Purkinje cell (primary cell): Measurements from ENCODE around the gene STARD3. TPM values are rescaled to one million over a fixed set of nuclear protein-coding genes. Genes with fewer than 3 reads are reported as not detected.

Experiments
- polyA plus RNA-seq: library from polyadenylated mRNA; unstranded; fragments of >200 nt; fragmentation: Nextera tagmentation; gene quantifications from 2 replicates; pipeline ENCODE4 v1.2.1, GENCODE V29; 2014

STARD3 gene
- 0.32 and 1.5 TPM in 2 replicates for polyA plus RNA-seq

DNA sequence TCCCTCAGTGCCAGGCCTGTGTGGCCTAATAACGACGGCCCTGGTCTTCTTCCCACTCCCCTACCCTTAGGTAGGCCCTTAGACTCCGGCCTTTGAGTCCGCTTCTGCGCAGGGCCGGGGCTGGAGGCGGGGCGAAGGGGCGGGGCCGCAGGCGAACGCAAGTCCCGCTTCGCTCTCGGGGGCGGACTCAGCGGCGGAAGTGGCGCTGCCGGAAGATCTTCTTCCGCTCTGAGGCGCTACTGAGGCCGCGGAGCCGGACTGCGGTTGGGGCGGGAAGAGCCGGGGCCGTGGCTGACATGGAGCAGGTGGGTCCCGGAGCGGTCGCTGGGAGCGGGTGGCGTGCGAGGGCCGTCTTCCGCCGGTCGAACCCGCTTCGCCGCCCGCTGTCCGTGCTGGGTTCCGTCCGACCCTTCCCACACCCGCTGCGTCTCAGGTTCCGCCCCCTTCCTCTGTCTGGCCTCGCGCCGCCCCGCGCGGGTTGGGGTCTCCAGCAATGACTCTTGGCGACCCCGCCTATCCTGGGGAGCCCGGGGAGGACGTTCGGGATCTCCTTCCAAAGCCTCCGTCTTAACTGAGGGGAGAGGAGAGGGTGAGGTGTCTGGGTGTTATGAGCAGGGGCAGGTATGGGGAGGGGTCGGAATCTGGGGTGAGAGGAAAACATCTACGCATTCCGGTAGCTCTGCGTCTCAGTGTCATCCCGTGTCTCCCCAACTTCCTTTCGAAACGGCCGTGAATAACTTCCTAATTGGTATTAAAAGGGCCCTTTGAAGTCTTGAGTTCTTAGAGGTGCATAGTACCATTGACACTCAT is at the start of gene STARD3:
STARD3 (plus strand) TSS at position 218 of the 810 bp plus-strand sequence. CDS start 16,388 bp downstream, outside the sequence.

GRCh38 chr17:39607851-39608130 is 29.2 kb upstream of the STARD3 start, which contains the start of gene NEUROD2:
TSS of gene NEUROD2 (minus strand) at chr17:39607920. CDS start at chr17:39606599, 1,321 bp downstream.

DNA sequence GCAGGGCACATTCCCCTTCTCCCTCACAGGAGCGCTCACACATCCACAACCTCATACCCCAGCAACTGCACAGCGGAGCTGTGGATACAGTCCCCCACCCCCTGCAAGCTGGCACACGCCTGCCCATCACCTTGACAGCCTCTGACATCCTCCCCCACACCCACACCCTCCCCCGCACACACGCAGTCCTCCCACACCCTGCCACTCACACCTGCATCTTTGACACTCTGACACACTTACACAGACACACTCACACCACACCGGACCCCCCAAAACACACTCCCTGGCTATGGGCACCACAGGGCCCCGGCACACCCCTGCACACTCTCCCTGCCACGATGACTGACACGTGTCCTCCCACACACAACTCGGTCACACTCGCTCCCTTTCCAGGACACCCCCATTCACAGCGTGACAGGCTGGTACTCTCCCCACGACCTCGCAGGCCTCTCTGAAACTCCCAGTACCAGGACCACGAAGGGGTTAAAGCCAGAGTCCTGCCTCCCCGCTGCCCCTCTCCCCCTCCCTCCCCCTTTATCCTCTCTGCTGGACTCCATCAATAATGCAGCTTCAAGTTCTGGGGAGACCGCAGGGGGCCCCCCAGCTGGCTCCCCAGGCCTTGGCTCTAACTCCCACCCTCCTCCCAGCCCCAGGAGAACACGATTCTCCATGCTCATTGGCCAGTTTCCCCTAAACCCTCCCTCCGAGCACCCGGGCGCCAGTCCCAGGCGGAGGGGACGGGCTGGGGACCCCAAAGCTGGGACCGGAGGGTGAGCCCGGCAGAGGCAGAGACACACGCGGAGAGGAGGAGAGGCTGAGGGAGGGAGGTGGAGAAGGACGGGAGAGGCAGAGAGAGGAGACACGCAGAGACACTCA is 10.5 kb upstream of the STARD3 start, which contains the start of gene PPP1R1B:
PPP1R1B (plus strand) TSS at position 782 of the 876 bp plus-strand sequence. CDS start 441 bp downstream, outside the sequence.

GRCh38 chr17:39664581-39665561 is 27.9 kb downstream of the STARD3 start, which contains the start of gene TCAP:
TSS of gene TCAP (plus strand) at chr17:39665349. CDS start at chr17:39665360, 11 bp downstream.

GRCh38 chr17:39667945-39668924 is 31.3 kb downstream of the STARD3 start, which contains the start of gene PNMT:
TSS of gene PNMT (plus strand) at chr17:39668453. CDS start at chr17:39668476, 23 bp downstream.

DNA sequence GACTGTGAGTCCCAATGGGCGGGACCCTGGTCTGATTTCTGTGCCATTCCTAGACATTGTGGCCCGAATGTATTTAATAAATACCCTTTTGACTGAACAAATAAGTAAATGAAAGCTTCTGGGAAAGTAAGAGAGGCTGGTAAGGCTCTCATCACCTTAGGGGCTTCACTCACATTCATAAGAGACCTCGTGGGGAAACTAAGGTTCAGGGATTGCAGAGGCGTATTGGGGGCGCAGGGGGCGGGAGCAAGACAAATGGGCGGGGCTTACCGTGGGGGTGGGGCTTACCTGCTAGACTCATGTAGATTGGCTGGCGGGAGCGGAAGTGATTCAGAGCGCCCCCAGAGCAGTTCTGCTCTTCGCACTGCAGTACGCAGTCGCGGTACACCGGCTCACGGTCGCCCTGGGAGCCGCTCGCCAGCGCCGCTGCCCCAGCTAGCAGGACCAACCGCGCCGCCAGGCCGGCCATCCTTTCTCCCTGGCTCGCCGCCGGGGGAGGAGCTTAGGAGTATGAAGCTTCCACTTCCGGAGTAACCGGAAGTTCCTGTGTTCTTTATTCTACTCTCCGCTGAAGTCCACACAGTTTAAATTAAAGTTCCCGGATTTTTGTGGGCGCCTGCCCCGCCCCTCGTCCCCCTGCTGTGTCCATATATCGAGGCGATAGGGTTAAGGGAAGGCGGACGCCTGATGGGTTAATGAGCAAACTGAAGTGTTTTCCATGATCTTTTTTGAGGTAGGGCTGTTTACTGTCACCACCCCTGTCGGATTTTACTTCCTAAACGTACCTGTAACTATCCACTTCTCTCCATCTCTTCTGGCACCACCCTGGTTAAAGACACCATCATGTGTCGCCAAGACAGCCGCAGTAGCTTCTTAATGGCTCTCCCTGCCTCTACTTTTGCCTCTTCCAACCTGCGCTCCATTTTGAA is 50.9 kb downstream of the STARD3 start, which contains the start of gene PGAP3:
PGAP3 (minus strand) TSS at position 512 of the 929 bp plus-strand sequence; CDS start at position 469, 43 bp downstream.

GRCh38 chr17:39699818-39700147 is 62.8 kb downstream of the STARD3 start, which contains the start of gene ERBB2:
TSS of gene ERBB2 (plus strand) at chr17:39700064. CDS start at chr17:39700239, 175 bp downstream.

Other genes starting within 250 kb of the STARD3 start
- 2.2 and 4.6 TPM in 2 replicates for gene FBXL20, start 235.5 kb upstream of the STARD3 start, polyA plus RNA-seq
- 4.2 and 4.3 TPM in 2 replicates for gene MED1, start 185.9 kb upstream of the STARD3 start, polyA plus RNA-seq
- gene CDK12, start 175.7 kb upstream of the STARD3 start, polyA plus RNA-seq: 4.1 and 4.6 TPM in 2 replicates
- gene NEUROD2, start 29.2 kb upstream of the STARD3 start, polyA plus RNA-seq: 0.36 and 2.9 TPM in 2 replicates
- 272 and 400 TPM in 2 replicates for gene PPP1R1B, start 10.2 kb upstream of the STARD3 start, polyA plus RNA-seq
- 0.14 TPM in 1 of 2 replicates, not detected in the other for gene TCAP, start 28.2 kb downstream of the STARD3 start, polyA plus RNA-seq
- gene PNMT, start 31.3 kb downstream of the STARD3 start, polyA plus RNA-seq: 0.20 and 1.0 TPM in 2 replicates
- gene PGAP3, start 50.9 kb downstream of the STARD3 start, polyA plus RNA-seq: 1.3 and 3.5 TPM in 2 replicates
- 0.39 and 1.8 TPM in 2 replicates for gene ERBB2, start 62.9 kb downstream of the STARD3 start, polyA plus RNA-seq
- 127 and 130 TPM in 2 replicates for gene MIEN1, start 93.4 kb downstream of the STARD3 start, polyA plus RNA-seq
- gene GRB7, start 100.8 kb downstream of the STARD3 start, polyA plus RNA-seq: not detected in 2 replicates
- gene IKZF3, start 227.2 kb downstream of the STARD3 start, polyA plus RNA-seq: 0.10 TPM in 1 of 2 replicates, not detected in the other
- gene ZPBP2, start 231.1 kb downstream of the STARD3 start, polyA plus RNA-seq: not detected in 2 replicates